Neural cell (in vitro differentiated cells): ENCODE results near the gene CRACDL.

ENCODE experiments used
- EP300 ChIP-seq: fragments of 450-650 bp; conservative IDR thresholded peaks from 2 replicates; pipeline ENCODE4 v1.6.1; 2014; ENCODE audit warnings: antibody characterized with exemption, mild to moderate bottlenecking, moderate library complexity; ENCODE audit not compliant: poor library complexity, severe bottlenecking
- EZH2 ChIP-seq: fragments of 200-600, 300-800 bp; shearing (Covaris generic), sonication (generic); IDR thresholded peaks from 2 replicates; pipeline ENCODE4 v1.6.1; 2014; ENCODE audit warnings: antibody characterized with exemption, low read length, borderline replicate concordance, mild to moderate bottlenecking; ENCODE audit not compliant: insufficient read depth, poor library complexity, severe bottlenecking
- MXI1 ChIP-seq: fragments of 450-650 bp; conservative IDR thresholded peaks from 2 replicates; pipeline ENCODE4 v1.6.1; 2014; ENCODE audit warnings: antibody characterized with exemption, mild to moderate bottlenecking; ENCODE audit not compliant: poor library complexity, severe bottlenecking
- POLR2AphosphoS5 ChIP-seq: IDR thresholded peaks from 2 replicates; pipeline ENCODE4 v1.6.1; 2012
- RAD21 ChIP-seq: fragments of 450-650 bp; conservative IDR thresholded peaks from 2 replicates; pipeline ENCODE4 v1.6.1; 2014; ENCODE audit warnings: antibody characterized with exemption, mild to moderate bottlenecking, moderate library complexity
- REST ChIP-seq: IDR thresholded peaks from 2 replicates; pipeline ENCODE4 v1.6.1; 2012; ENCODE audit warnings: borderline replicate concordance
- SMC3 ChIP-seq: fragments of 450-650 bp; conservative IDR thresholded peaks from 2 replicates; pipeline ENCODE4 v1.6.1; 2014; ENCODE audit warnings: antibody characterized with exemption, mild to moderate bottlenecking, moderate library complexity; ENCODE audit not compliant: poor library complexity
- TAF1 ChIP-seq: IDR thresholded peaks from 2 replicates; pipeline ENCODE4 v1.6.1; 2012; ENCODE audit warnings: low read depth
- TF ChIP-seq, protein P1 (sequence below): fragments of 450-650 bp; IDR thresholded peaks from 2 replicates; pipeline ENCODE4 v1.5.1; 2014; ENCODE audit warnings: antibody characterized with exemption, mild to moderate bottlenecking, moderate library complexity; ENCODE audit not compliant: poor library complexity, severe bottlenecking

DNA sequence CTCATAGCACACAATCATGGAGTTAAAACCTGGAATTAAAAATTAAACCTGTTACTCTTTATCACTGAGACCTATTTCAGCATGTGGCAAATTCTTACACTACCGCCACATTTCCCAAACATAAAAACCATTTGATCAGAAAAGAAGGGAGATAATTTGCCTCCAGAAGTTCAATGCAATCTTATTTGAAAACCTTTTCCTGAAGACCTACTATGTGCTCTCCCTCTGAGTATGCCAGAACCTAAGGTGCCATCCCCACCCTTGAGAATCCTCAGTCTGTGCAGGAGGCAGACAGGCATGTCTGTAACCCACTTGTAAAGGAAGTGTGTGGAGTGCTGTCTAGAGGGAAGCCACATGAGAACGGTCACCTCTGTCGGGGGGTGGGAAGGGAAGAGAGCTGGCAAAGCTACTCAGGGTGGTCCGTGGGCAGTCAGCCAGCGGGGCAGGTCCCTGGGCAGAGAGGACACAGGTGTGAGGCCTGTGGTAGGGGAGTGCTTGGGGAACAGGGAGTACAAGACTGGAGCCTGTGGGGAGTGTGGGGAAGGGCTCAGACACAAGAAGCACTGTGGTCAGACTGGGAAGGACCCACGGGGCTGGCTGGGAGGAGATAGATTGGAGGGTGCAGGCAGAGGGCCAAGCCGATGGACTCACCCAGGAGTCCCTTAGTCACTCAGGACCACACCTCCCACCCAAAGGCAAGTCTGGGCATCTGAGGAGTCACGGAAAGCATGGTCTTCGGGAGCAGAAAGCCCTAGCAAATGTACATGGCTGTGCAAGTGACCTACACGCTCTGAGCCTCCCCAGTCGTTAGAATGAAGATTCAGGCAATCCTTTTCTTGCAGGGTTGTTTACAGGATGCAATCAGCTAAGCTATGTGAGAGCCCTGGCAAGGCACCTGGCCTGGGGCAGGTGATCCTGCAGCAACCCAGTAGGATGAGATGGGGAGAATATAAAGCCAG lies 22.8 kb downstream of the CRACDL start:
- TF ChIP-seq, protein P1, sequence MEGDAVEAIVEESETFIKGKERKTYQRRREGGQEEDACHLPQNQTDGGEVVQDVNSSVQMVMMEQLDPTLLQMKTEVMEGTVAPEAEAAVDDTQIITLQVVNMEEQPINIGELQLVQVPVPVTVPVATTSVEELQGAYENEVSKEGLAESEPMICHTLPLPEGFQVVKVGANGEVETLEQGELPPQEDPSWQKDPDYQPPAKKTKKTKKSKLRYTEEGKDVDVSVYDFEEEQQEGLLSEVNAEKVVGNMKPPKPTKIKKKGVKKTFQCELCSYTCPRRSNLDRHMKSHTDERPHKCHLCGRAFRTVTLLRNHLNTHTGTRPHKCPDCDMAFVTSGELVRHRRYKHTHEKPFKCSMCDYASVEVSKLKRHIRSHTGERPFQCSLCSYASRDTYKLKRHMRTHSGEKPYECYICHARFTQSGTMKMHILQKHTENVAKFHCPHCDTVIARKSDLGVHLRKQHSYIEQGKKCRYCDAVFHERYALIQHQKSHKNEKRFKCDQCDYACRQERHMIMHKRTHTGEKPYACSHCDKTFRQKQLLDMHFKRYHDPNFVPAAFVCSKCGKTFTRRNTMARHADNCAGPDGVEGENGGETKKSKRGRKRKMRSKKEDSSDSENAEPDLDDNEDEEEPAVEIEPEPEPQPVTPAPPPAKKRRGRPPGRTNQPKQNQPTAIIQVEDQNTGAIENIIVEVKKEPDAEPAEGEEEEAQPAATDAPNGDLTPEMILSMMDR, result no peak
- TF ChIP-seq POLR2AphosphoS5, result no peak
- TF ChIP-seq EP300, result no peak
- no peak for TF ChIP-seq SMC3
- no peak for TF ChIP-seq REST
- no peak for TF ChIP-seq TAF1
- TF ChIP-seq RAD21, result no peak
- TF ChIP-seq EZH2, result no peak
- TF ChIP-seq MXI1, result no peak
